ENCODE results near the gene PNRC2. TPM values are rescaled to one million over a fixed set of nuclear protein-coding genes. Genes with fewer than 3 reads are reported as not detected.

PNRC2 gene
- total and polyA plus RNA-seq, 4 donors, result 70.7 to 159 (median 89.9) TPM

DNA sequence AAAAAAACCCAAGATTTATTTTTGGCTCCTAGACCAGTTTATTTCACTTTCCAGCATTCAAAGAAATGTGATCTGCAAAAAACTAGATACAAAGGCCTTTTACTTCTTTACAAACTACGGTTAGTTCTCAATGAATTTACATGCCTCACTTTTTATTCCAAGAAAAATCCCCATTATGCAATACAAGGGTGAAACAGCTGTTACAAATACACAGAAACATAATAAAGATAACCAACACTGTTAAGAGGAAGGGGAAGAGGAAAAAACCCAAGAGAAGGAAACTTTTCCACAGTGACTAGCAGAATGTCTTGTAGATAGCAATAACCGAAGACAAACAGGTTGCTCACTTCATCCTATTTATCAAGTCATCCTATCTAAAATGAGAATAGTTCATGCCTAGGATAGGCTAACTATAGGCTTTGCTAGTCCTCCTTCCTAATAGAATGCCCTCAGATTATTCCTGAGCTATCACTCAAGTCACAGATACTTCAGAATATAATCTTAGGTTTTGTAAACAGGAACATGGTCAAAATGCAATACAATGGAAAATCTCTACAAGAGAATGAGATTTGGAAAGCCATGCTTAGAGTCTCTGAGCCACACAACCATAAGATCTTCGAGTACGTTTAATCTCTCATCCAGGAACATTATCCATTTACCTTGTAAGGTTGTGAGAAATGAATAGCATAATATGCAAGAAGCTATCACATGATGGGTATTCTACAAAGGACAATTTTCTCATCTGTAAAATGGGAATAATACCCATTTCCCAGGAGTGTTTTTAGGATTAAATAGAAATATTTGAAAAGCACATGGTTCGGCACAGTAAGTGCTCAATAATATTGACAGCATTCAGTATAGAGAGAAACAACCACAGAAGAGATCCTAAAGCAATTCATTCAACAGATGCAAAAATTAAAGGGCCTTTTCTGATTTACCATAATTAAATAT is 5.4 kb downstream of the PNRC2 start:
- no peaks in the 10 kb centered on the region for H3K9me3 ChIP-seq (ENCODE audit: control insufficient read depth in 4 of 4, insufficient read depth in 3 of 4, low read length in 3 of 4)
- H3K4me1 ChIP-seq (ENCODE audit: control insufficient read depth in 5 of 5, insufficient read depth in 5 of 5, low read length in 5 of 5), result peaks cover 0 to 40% (median 11%) of the 10 kb centered on the region in 5 donors
- peak overlapping the region in 1 of 2 donors; percentile 57 for H3K9ac ChIP-seq (ENCODE audit: insufficient read depth in 1 of 2, low read length in 2 of 2)
- ATAC-seq (ENCODE audit: insufficient read depth, low FRiP score) (no peak), DNase-seq (peak in 2 of 3 donors; percentile 95)
- H3K36me3 ChIP-seq (ENCODE audit: control insufficient read depth in 4 of 4, insufficient read depth in 4 of 4, low read length in 4 of 4), result peaks cover 1 to 23% (median 10%) of the 10 kb centered on the region in 4 donors
- H3K27me3 ChIP-seq (ENCODE audit: control insufficient read depth in 3 of 3, insufficient read depth in 3 of 3, low read length in 2 of 3), result no peaks in the 10 kb centered on the region
- no peak overlapping the region for H3K4me3 ChIP-seq
- 62 to 63% methylated on average over 5 of the region's 5 CpGs for WGBS, 2 donors
- no peak for TF ChIP-seq CTCF (IDR thresholded peaks at IDR 0.05; ENCODE audit: control extremely low read depth, extremely low read depth)
- H3K27ac ChIP-seq (ENCODE audit: low read depth in 1 of 2, low read length in 1 of 2), result peak overlapping the region in 1 of 2 donors; percentile 53

DNA sequence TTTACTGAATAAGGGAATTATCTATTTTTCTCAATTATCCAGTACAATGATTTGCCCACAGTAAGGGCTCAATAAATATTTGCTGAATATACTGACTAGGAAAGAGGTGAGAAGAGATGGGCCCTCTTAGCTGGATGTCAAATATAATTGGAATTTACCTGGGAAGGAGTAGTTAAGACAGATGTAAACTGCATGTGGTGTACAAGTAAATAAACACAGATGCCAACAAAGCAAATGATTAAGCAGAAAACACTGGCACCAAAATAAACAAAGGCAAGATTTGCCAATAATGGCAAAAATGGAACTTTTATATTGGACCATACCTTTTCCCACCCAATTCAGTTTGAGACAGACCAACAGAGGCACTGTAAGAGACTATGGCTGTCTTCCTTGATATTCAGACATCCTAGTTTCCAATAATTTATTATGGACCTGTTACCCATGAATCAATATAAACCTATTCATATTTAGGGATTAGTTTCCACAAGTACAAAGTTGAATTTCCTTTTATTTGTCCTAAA is 7.4 kb downstream of the PNRC2 start:
- no peak overlapping the region for H3K4me3 ChIP-seq
- ATAC-seq (ENCODE audit: insufficient read depth, low FRiP score) (no peak), DNase-seq (no peak)
- no peak overlapping the region for H3K27ac ChIP-seq (ENCODE audit: low read depth in 1 of 2, low read length in 1 of 2)
- no peak for TF ChIP-seq CTCF (IDR thresholded peaks at IDR 0.05; ENCODE audit: control extremely low read depth, extremely low read depth)
- H3K36me3 ChIP-seq (ENCODE audit: control insufficient read depth in 4 of 4, insufficient read depth in 4 of 4, low read length in 4 of 4), result peaks cover 2 to 39% (median 16%) of the 10 kb centered on the region in 4 donors
- H3K27me3 ChIP-seq (ENCODE audit: control insufficient read depth in 3 of 3, insufficient read depth in 3 of 3, low read length in 2 of 3), result no peaks in the 10 kb centered on the region
- H3K9me3 ChIP-seq (ENCODE audit: control insufficient read depth in 4 of 4, insufficient read depth in 3 of 4, low read length in 3 of 4), result no peaks in the 10 kb centered on the region
- H3K4me1 ChIP-seq (ENCODE audit: control insufficient read depth in 5 of 5, insufficient read depth in 5 of 5, low read length in 5 of 5), result peaks cover 0 to 31% (median 11%) of the 10 kb centered on the region in 5 donors
- H3K9ac ChIP-seq (ENCODE audit: insufficient read depth in 1 of 2, low read length in 2 of 2), result no peak overlapping the region

- H3K4me1 ChIP-seq (ENCODE audit: control insufficient read depth in 5 of 5, insufficient read depth in 5 of 5, low read length in 5 of 5), result peaks cover 0 to 30% (median 11%) of the 10 kb centered on the region in 5 donors
Measured at GRCh38 chr1:23967871-23968270, 8.2 kb downstream of the PNRC2 start.

More at GRCh38 chr1:23967871-23968270, 8.2 kb downstream of the PNRC2 start:
- Histone ChIP-seq H3K9ac (ENCODE audit: insufficient read depth in 1 of 2, low read length in 2 of 2) (no peak overlapping the region), H3K36me3 (ENCODE audit: control insufficient read depth in 4 of 4, insufficient read depth in 4 of 4, low read length in 4 of 4) (peaks cover 5 to 40% (median 17%) of the 10 kb centered on the region in 4 donors), H3K27me3 (ENCODE audit: control insufficient read depth in 3 of 3, insufficient read depth in 3 of 3, low read length in 2 of 3) (no peaks in the 10 kb centered on the region), H3K4me3 (no peak overlapping the region), H3K27ac (ENCODE audit: low read depth in 1 of 2, low read length in 1 of 2) (no peak overlapping the region), H3K9me3 (ENCODE audit: control insufficient read depth in 4 of 4, insufficient read depth in 3 of 4, low read length in 3 of 4) (no peaks in the 10 kb centered on the region)
- no peak for ATAC-seq (ENCODE audit: insufficient read depth, low FRiP score)
- no peak for DNase-seq
- TF ChIP-seq CTCF (IDR thresholded peaks at IDR 0.05; ENCODE audit: control extremely low read depth, extremely low read depth), result no peak
- 47 to 58% methylated on average over 2 of the region's 2 CpGs for WGBS, 2 donors
